Esophagus squamous epithelium (tissue), 5 donors: ENCODE results near the gene HYLS1. TPM values are rescaled to one million over a fixed set of nuclear protein-coding genes. Genes with fewer than 3 reads are reported as not detected.

Experiments used
- DNase-seq: peaks from one replicate; lab custom pipeline; 2025; lab: John Stamatoyannopoulos, UW
- H3K27ac ChIP-seq, 4 donors: fragments of 200-600 bp; sonication (generic); one replicate each; pipeline ENCODE4 v1.5.1; 2016 to 2019; ENCODE audit warnings: mild to moderate bottlenecking in 1 of 4
- H3K27me3 ChIP-seq, 4 donors: fragments of 200-600 bp; sonication (generic); 1 replicate in 3 of 4; 2 replicates in 1 of 4; pipeline versions ENCODE4 v1.5.1 to v1.6.0; 2017 to 2021; ENCODE audit warnings: antibody characterized with exemption in 1 of 4
- H3K36me3 ChIP-seq, 3 donors: fragments of 200-600 bp; sonication (generic); one replicate each; pipeline ENCODE4 v1.5.1; 2016 to 2019
- H3K4me1 ChIP-seq, 3 donors: fragments of 200-600 bp; sonication (generic); one replicate each; pipeline ENCODE4 v1.5.1; 2017 to 2019
- H3K4me3 ChIP-seq, 4 donors: fragments of 200-600 bp; sonication (generic); 1 replicate in 3 of 4; 2 replicates in 1 of 4; pipeline ENCODE4 v1.5.1; 2016 to 2019; ENCODE audit warnings: mild to moderate bottlenecking in 2 of 4, moderate library complexity in 1 of 4
- H3K9me3 ChIP-seq, 3 donors: fragments of 200-600 bp; sonication (generic); one replicate each; pipeline ENCODE4 v1.5.1; 2016 to 2019
- POLR2A ChIP-seq, 4 donors: fragments of 450-650 bp; IDR thresholded peaks; one replicate each; pipeline ENCODE4 v1.6.1; 2017; ENCODE audit warnings: antibody characterized with exemption in 4 of 4, mild to moderate bottlenecking in 4 of 4, moderate library complexity in 3 of 4
- WGBS, 2 donors: methylation state at CpG; one replicate each; pipeline ENCODE4 v1.1.5; 2018; 5-methylcytosine and 5-hydroxymethylcytosine counted together
- intact Hi-C: fragments of 100-400 bp; cut with DNase I; formaldehyde crosslinking; loops from one replicate; pipeline ENCODE4 v1.15.0; 2022
- total RNA-seq, 4 donors: library from RNA; depleted of rRNA; stranded (reverse); fragments of >200 nt; gene quantifications; one replicate each; pipeline ENCODE4 v1.1.0, GENCODE V29; 2016
- TF ChIP-seq, protein P1 (sequence below), 6 experiments: fragments of 450-650 bp in 4 of 6; fragments of 200-600 bp in 2 of 6; sonication (generic) in 2 of 6; IDR thresholded peaks; one replicate each; pipeline ENCODE4 v1.5.1; 2016 to 2019; ENCODE audit warnings: antibody characterized with exemption in 6 of 6, mild to moderate bottlenecking in 4 of 6, moderate library complexity in 4 of 6
- donor health status: DM: yes; HTN: yes; CAD: no.

Gene HYLS1
- total RNA-seq, 4 donors from 2014 or later, result 1.4 to 5.0 (median 4.0) TPM

DNA sequence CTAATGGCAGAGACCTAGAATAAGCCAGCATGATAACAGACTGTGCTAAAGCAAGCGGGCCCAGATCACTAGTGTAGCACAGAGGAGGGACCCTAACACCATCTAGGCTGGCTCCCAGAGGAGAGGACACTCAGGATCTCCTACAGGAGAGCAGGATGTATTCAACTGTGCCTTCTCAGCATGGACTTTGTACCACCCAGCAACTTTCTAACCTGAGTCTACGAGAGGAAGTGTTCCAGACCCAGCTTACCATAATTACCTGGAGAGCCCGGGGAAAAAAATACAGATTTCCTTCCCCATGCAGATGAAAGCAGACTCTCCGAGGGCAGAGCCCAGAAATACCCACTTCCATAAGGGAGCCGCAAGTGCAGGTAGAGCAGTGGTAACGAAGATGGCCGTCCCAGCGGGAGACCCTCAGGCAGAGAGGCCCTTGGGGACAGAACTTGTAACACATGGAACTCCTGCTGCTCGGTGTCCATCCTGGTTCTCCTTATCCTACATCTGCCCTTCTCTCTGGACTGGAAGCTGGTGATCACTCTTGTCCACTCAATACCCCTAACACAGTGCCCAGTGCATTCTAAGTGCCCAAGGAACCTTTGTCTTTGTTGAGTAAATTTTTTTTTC lies 37.0 kb downstream of the HYLS1 start:
- Histone ChIP-seq H3K36me3 (no peaks in the 10 kb centered on the region), H3K4me3 (no peak overlapping the region), H3K4me1 (no peaks in the 10 kb centered on the region), H3K9me3 (no peaks in the 10 kb centered on the region), H3K27me3 (peaks cover 0 to 23% (median 0%) of the 10 kb centered on the region in 4 donors), H3K27ac (no peak overlapping the region)
- WGBS, 2 donors, result 84 to 90% methylated on average over 7 to 9 of the region's 9 CpGs
- no peak for DNase-seq
- intact Hi-C loops, result loop anchor here (5.0 kb wide), 1 partner anchor 273 kb away; no protein-coding TSS in a partner anchor
- TF ChIP-seq POLR2A (IDR thresholded peaks at IDR 0.05), result no peak
- TF ChIP-seq, protein P1, sequence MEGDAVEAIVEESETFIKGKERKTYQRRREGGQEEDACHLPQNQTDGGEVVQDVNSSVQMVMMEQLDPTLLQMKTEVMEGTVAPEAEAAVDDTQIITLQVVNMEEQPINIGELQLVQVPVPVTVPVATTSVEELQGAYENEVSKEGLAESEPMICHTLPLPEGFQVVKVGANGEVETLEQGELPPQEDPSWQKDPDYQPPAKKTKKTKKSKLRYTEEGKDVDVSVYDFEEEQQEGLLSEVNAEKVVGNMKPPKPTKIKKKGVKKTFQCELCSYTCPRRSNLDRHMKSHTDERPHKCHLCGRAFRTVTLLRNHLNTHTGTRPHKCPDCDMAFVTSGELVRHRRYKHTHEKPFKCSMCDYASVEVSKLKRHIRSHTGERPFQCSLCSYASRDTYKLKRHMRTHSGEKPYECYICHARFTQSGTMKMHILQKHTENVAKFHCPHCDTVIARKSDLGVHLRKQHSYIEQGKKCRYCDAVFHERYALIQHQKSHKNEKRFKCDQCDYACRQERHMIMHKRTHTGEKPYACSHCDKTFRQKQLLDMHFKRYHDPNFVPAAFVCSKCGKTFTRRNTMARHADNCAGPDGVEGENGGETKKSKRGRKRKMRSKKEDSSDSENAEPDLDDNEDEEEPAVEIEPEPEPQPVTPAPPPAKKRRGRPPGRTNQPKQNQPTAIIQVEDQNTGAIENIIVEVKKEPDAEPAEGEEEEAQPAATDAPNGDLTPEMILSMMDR (IDR thresholded peaks at IDR 0.05), result no peak

DNA sequence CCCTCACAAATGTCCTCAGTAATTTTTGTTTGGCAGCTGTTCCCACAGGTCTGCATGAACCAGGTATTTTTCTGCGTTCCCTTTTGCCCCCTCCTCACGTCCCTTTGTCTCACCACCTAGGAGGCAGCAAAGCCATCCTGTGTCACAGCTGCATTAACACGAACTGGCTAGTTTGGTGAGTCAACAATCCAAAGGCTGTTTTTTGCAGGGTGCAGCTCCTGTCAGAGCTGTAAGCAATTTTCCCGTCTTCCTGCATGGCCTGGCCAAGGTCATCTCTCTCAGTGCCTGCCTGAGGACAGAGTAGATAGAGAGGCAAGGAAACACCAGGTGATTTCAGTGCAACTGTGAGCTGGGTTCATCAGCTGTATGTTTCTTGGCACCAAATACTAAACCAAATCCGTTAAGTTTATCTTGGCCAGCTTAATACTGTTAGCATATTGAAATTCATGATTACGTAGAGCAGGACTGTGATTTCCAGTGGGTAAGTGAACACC lies 37.8 kb downstream of the HYLS1 start:
- TF ChIP-seq, protein P1 (IDR thresholded peaks at IDR 0.05), result no peak
- TF ChIP-seq POLR2A (IDR thresholded peaks at IDR 0.05), result no peak
- 62 to 66% methylated on average over 6 of the region's 6 CpGs for WGBS, 2 donors
- no peaks in the 10 kb centered on the region for H3K9me3 ChIP-seq
- H3K4me3 ChIP-seq, result no peak overlapping the region
- H3K27ac ChIP-seq, result no peak overlapping the region
- H3K27me3 ChIP-seq, result peaks cover 0 to 20% (median 0%) of the 10 kb centered on the region in 4 donors
- intact Hi-C loops, result no loop called here
- no peaks in the 10 kb centered on the region for H3K4me1 ChIP-seq
- no peak for DNase-seq
- H3K36me3 ChIP-seq, result no peaks in the 10 kb centered on the region

DNA sequence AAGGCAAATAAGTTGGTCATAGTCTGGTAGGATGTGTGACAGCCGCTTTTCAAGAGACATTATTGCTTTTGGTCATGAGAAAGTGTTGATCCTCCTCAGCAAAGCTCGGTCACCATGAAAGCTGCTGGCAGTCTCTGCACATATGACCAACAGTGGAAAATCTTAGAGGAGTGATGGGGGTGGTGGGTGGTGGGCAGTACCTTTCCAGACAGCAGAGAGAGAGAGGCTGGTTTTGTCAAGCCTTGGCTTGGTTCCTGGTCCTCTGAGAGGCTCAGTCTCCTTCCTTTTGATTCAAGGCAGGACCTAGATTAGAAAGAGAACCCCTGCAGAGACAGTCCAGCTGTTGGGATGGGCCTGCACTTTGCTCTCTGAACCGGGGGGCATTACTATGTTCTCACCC lies 38.3 kb downstream of the HYLS1 start:
- intact Hi-C loops, result no loop called here
- no peak for TF ChIP-seq POLR2A (IDR thresholded peaks at IDR 0.05)
- TF ChIP-seq, protein P1 (IDR thresholded peaks at IDR 0.05), result no peak
- Histone ChIP-seq H3K4me3 (no peak overlapping the region), H3K27ac (no peak overlapping the region), H3K27me3 (peaks cover 0 to 18% (median 0%) of the 10 kb centered on the region in 4 donors), H3K36me3 (no peaks in the 10 kb centered on the region), H3K9me3 (no peaks in the 10 kb centered on the region), H3K4me1 (no peaks in the 10 kb centered on the region)
- no peak for DNase-seq
- 62 to 64% methylated on average over 3 of the region's 3 CpGs for WGBS, 2 donors

DNA sequence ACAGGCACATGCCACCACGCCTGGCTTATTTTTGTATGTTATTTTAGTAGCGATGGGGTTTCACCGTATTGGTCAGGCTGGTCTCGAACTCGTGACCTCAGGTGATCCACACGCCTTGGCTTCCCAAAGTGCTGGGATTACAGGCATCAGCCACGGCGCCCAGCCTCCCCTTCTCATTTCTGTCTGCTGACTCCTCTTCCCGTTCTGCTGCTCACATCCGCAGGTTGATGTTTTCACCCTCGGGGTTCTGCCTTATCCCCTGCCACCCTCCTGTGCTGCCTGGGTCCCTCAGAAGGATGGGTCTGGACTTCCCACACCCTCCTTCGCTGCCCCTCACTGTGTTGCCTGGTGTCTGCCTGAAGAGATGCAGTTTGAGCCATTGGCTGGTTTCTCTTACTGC lies 39.2 kb downstream of the HYLS1 start:
- Histone ChIP-seq H3K27me3 (peaks cover 0 to 18% (median 0%) of the 10 kb centered on the region in 4 donors), H3K9me3 (no peaks in the 10 kb centered on the region), H3K27ac (no peak overlapping the region), H3K36me3 (no peaks in the 10 kb centered on the region), H3K4me1 (no peaks in the 10 kb centered on the region), H3K4me3 (no peak overlapping the region)
- intact Hi-C loops, result no loop called here
- no peak for DNase-seq
- no peak for TF ChIP-seq POLR2A (IDR thresholded peaks at IDR 0.05)
- TF ChIP-seq, protein P1 (IDR thresholded peaks at IDR 0.05), result no peak
- 83 to 86% methylated on average over 12 of the region's 12 CpGs for WGBS, 2 donors

DNA sequence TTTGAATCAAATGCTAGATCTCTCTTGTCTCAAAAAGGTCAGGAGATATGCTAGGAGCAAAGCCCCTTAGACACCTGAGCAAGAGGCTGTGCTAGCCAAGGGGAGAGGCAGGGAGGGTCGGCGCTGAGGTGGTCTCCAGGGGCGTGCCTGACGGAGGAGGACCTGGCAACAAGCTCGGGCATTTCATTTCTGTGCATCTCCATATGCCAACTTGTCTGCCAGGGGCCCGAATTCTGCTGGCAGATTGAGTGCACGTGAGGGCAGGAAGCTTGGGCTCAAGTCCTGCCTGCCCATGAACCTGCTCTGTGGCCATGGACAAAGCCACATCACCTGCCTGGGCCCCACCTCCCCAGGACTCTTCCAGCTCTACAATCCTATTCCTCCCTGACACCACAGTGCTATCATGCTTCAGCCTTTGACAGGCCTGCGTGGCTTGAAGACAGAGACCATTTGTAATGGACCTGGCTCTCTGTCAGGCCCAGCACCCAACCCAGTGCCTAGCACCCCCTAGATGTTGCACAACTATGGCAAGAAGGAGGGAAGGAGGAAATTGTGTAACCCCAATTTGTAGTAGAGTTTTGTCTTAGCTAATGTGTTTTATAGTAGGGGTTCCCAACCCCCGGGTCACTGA lies 42.1 kb downstream of the HYLS1 start:
- intact Hi-C loops, result no loop called here
- no peaks in the 10 kb centered on the region for H3K36me3 ChIP-seq
- WGBS, 2 donors, result 72 to 88% methylated on average over 1 to 7 of the region's 9 CpGs
- no peak overlapping the region for H3K4me3 ChIP-seq
- H3K27ac ChIP-seq, result no peak overlapping the region
- H3K27me3 ChIP-seq, result peaks cover 0 to 13% (median 0%) of the 10 kb centered on the region in 4 donors
- H3K9me3 ChIP-seq, result no peaks in the 10 kb centered on the region
- DNase-seq, result no peak
- H3K4me1 ChIP-seq, result no peaks in the 10 kb centered on the region
- TF ChIP-seq POLR2A (IDR thresholded peaks at IDR 0.05), result no peak
- TF ChIP-seq, protein P1 (IDR thresholded peaks at IDR 0.05), result no peak
